Karpas-422 (cell line): Measurements from ENCODE around the gene ZNF814. TPM values are rescaled to one million over a fixed set of nuclear protein-coding genes. Genes with fewer than 3 reads are reported as not detected.
"Not testable (repeated sequence)": the region's sequence is repeated elsewhere in the genome, so short reads cannot be mapped to it uniquely, and the experiment has no call there.

Experiments used
- DNase-seq: peaks from one replicate; pipeline ENCODE4 v3.0.0-alpha.2; 2015
- H2AFZ ChIP-seq: fragments of 200-600 bp; sonication (generic); 2 replicates; pipeline ENCODE4 v1.6.1; 2014; ENCODE audit warnings: antibody characterized with exemption, low read length, mixed read lengths
- H3K27ac ChIP-seq: fragments of 200-600 bp; sonication (generic); 2 replicates; pipeline ENCODE4 v1.5.1; 2014; ENCODE audit warnings: mild to moderate bottlenecking, low read length, moderate library complexity
- H3K27me3 ChIP-seq: fragments of 200-600 bp; sonication (generic); 2 replicates; pipeline ENCODE4 v1.6.1; 2014; ENCODE audit warnings: low read length, mixed read lengths
- H3K36me3 ChIP-seq: fragments of 200-600 bp; sonication (generic); 2 replicates; pipeline ENCODE4 v1.6.1; 2014; ENCODE audit warnings: low read length, mixed read lengths; ENCODE audit not compliant: insufficient read depth
- H3K4me1 ChIP-seq: fragments of 200-600 bp; sonication (generic); 2 replicates; pipeline ENCODE4 v1.6.1; 2014; ENCODE audit warnings: mild to moderate bottlenecking, low read length, mixed read lengths
- H3K4me2 ChIP-seq: fragments of 200-600 bp; sonication (generic); 2 replicates; pipeline ENCODE4 v1.6.1; 2014; ENCODE audit warnings: low read length, low read depth, mild to moderate bottlenecking; ENCODE audit not compliant: poor library complexity, severe bottlenecking
- H3K4me3 ChIP-seq: fragments of 200-600 bp; sonication (generic); 2 replicates; pipeline ENCODE4 v1.5.1; 2014; ENCODE audit warnings: mild to moderate bottlenecking, antibody characterized with exemption, low read length, mixed read lengths
- H3K79me2 ChIP-seq: fragments of 200-600 bp; sonication (generic); 2 replicates; pipeline ENCODE4 v1.6.1; 2014; ENCODE audit warnings: mild to moderate bottlenecking, low read length, mixed read lengths
- H3K9ac ChIP-seq: fragments of 200-600 bp; sonication (generic); 2 replicates; pipeline ENCODE4 v1.6.0; 2014; ENCODE audit warnings: low read length
- H3K9me2 ChIP-seq: fragments of 200-600 bp; sonication (generic), shearing (Covaris generic); replicated peaks from 2 replicates; pipeline ENCODE4 v1.6.0; 2014; ENCODE audit warnings: mild to moderate bottlenecking, low read length, moderate library complexity; ENCODE audit not compliant: insufficient read depth
- H3K9me3 ChIP-seq: fragments of 300-700, 200-600 bp; sonication (generic); 2 replicates; pipeline ENCODE4 v1.6.1; 2014; ENCODE audit warnings: low read length, mixed read lengths
- H4K20me1 ChIP-seq: fragments of 200-600 bp; sonication (generic); 2 replicates; pipeline ENCODE4 v1.6.1; 2014; ENCODE audit warnings: mild to moderate bottlenecking, antibody characterized with exemption, low read length, low read depth; ENCODE audit not compliant: insufficient read depth
- total RNA-seq: library from RNA; depleted of rRNA; stranded (reverse); fragments of >200 nt; shearing (Covaris generic); gene quantifications from 2 replicates; pipeline ENCODE4 v1.2.3, GENCODE V29; 2014; ENCODE audit warnings: low replicate concordance

ZNF814 gene
- total RNA-seq, 1 experiment from 2014 or later, result 24.2 TPM

GRCh38 chr19:57817976-57818375, 70.9 kb downstream of the ZNF814 start:
- peak overlapping the region; percentile 70 for H3K4me2 ChIP-seq
- peaks cover 43% of the 10 kb centered on the region for H3K4me1 ChIP-seq
- H3K4me3 ChIP-seq, result no peak overlapping the region
- no peaks in the 10 kb centered on the region for H3K9me3 ChIP-seq
- no peaks in the 10 kb centered on the region for H3K9me2 ChIP-seq
- peaks cover 66% of the 10 kb centered on the region for H3K79me2 ChIP-seq
- H3K9ac ChIP-seq, result no peak overlapping the region
- H3K27me3 ChIP-seq, result no peaks in the 10 kb centered on the region
- H2AFZ ChIP-seq, result no peak overlapping the region
- H3K36me3 ChIP-seq, result peaks cover 23% of the 10 kb centered on the region
- DNase-seq, result no peak
- no peak overlapping the region for H3K27ac ChIP-seq
- no peaks in the 10 kb centered on the region for H4K20me1 ChIP-seq

DNA sequence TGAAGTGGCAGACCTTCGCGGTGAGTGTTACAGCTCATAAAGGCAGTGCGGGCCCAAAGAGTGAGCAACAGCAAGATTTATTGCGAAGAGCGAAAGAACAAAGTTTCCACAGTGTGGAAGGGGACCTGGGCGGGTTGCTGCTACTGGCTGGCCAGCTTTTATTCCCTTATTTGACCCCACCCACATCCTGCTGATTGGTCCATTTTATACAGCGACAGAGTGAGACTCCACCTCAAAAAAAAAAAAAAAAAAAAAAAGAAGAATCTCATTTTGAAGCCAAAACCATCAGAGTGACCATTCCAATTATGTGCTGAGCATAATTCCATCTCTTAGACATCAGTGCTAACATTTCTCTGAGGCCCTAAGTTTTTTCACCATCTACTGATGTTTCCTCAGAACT, 72.2 kb downstream of the ZNF814 start:
- Histone ChIP-seq H2AFZ (no peak overlapping the region), H3K9me3 (no peaks in the 10 kb centered on the region), H3K79me2 (peaks cover 65% of the 10 kb centered on the region), H3K27ac (no peak overlapping the region), H3K4me2 (no peak overlapping the region), H3K9me2 (no peaks in the 10 kb centered on the region), H3K36me3 (peaks cover 13% of the 10 kb centered on the region), H3K9ac (no peak overlapping the region), H4K20me1 (no peaks in the 10 kb centered on the region), H3K4me3 (no peak overlapping the region), H3K27me3 (no peaks in the 10 kb centered on the region), H3K4me1 (peaks cover 46% of the 10 kb centered on the region)
- DNase-seq, result no peak

DNA sequence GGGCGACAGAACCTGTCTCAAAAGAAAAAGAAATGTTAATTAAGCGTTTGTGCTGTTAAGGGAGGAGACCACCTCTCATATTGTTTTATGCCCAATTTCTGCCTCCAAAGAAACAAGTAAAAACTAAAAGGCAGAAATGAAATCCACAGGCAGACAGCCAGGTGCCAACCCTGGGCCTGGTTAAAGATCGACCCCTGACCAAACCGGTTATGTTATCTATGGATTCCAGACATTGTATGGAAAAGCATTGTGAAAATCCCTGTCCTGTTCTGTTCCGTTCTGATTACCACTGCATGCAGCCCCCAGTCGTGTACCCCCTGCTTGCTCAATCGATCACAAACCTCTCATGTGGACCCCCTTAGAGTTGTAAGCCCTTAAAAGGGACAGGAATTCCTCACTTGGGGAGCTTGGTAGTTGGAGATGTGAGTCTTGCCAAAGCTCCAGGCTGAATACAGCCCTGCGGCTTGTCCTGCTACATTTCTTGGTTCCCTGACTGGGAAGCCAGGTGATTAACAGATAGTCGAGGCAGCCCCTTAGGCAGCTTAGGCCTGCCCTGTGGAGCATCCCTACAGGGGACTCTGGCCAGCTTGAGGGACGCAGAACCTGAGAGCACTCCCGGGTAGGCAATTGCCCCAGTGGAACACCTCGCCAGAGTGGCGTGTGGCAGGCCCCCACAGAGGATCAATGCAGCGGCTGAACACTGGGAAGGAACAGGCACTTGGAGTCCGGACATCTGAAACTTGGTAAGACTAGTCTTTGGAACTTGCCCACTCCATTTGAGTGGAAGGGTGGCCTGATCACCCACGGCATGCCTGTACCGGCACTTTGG, 73.4 kb downstream of the ZNF814 start:
- H3K27me3 ChIP-seq, result no peaks in the 10 kb centered on the region
- H3K4me1 ChIP-seq, result peaks cover 37% of the 10 kb centered on the region
- peaks cover 56% of the 10 kb centered on the region for H3K79me2 ChIP-seq
- peak overlapping the region; percentile 95 for H3K9ac ChIP-seq
- H3K4me3 ChIP-seq, result peak overlapping the region; percentile 94
- H3K4me2 ChIP-seq, result peak overlapping the region; percentile 93
- no peak overlapping the region for H3K27ac ChIP-seq
- no peaks in the 10 kb centered on the region for H4K20me1 ChIP-seq
- no peak for DNase-seq
- H2AFZ ChIP-seq, result no peak overlapping the region
- H3K9me3 ChIP-seq, result no peaks in the 10 kb centered on the region
- H3K9me2 ChIP-seq, result no peaks in the 10 kb centered on the region
- H3K36me3 ChIP-seq, result peaks cover 9% of the 10 kb centered on the region

GRCh38 chr19:57814505-57815246, 74.2 kb downstream of the ZNF814 start, which contains the start of gene ZNF552:
ZNF552 (minus strand) TSS chr19:57814913; CDS start chr19:57814743, 170 bp downstream.
- Histone ChIP-seq H3K27me3 (no peaks in the 10 kb centered on the region), H3K9me2 (no peaks in the 10 kb centered on the region), H3K4me3 (peak within 1 kb of the TSS; percentile 94), H3K4me2 (peak within 1 kb of the TSS; percentile 93), H3K9ac (peak within 1 kb of the TSS; percentile 95), H3K4me1 (peaks cover 35% of the 10 kb centered on the region), H3K36me3 (peaks cover 15% of the 10 kb centered on the region), H4K20me1 (no peaks in the 10 kb centered on the region), H3K9me3 (no peaks in the 10 kb centered on the region), H3K27ac (peak within 1 kb of the TSS; percentile 19; the same call in 1 of the 2 replicates), H2AFZ (peak within 1 kb of the TSS; percentile 82), H3K79me2 (peaks cover 54% of the 10 kb centered on the region)
- DNase-seq, result peak; percentile 96

GRCh38 chr19:57813919-57814504, 74.8 kb downstream of the ZNF814 start:
- H3K4me1 ChIP-seq, result peaks cover 35% of the 10 kb centered on the region
- no peaks in the 10 kb centered on the region for H3K9me2 ChIP-seq
- no peak for DNase-seq
- no peaks in the 10 kb centered on the region for H4K20me1 ChIP-seq
- no peaks in the 10 kb centered on the region for H3K9me3 ChIP-seq
- H3K36me3 ChIP-seq, result peaks cover 22% of the 10 kb centered on the region
- no peaks in the 10 kb centered on the region for H3K27me3 ChIP-seq
- H3K4me3 ChIP-seq, result peak overlapping the region; percentile 94
- H3K79me2 ChIP-seq, result peaks cover 55% of the 10 kb centered on the region
- H2AFZ ChIP-seq, result peak overlapping the region; percentile 82; the same call in 1 of the 2 replicates
- H3K27ac ChIP-seq, result peak overlapping the region; percentile 19; the same call in 1 of the 2 replicates
- peak overlapping the region; percentile 93 for H3K4me2 ChIP-seq
- H3K9ac ChIP-seq, result peak overlapping the region; percentile 95

DNA sequence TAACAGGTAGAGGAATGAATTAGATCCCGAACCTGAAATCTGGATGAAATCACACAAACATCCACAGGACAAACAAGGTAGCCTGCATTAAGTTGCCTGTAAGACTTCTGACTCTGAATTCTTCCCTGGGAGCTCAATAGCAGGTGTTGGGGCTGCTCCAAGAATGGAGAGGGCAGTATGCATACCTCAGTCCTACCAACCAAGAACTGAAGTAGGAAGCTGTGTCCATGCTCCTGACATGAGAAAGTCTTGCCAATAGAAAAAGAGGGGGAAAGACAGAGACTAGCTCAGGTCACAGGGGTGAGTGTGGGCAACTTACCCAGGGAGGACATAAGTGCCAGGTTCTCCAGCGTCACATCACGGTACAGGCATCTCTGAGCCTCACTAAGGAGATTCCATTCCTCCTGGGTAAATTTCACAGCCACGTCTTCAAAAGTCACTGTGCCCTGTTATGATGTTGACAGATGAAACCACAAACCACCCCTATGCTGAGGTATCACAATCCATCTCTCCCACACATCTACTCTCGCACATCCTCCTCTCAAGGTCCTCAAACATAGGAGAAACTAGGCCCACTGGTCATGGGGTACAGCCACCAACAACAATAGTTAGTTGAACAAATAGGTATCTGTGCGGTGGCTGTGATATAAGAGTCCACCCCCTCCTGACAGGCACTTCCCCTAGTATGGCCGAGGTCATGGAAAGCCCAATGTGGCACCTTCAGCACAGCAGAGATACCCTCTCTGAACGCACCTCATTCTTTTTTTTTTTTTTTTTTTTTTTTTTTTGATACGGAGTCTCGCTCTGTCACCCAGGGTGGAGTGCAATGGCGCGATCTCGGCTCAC, 75.6 kb downstream of the ZNF814 start:
- Histone ChIP-seq H3K36me3 (peaks cover 28% of the 10 kb centered on the region), H3K79me2 (peaks cover 51% of the 10 kb centered on the region), H3K4me1 (peaks cover 27% of the 10 kb centered on the region), H3K4me3 (peak overlapping the region; percentile 94), H3K27ac (peak overlapping the region; percentile 61), H3K9ac (peak overlapping the region; percentile 95; the same call in 1 of the 2 replicates), H3K4me2 (peak overlapping the region; percentile 93)
- H3K27me3 ChIP-seq, H2AFZ ChIP-seq, H4K20me1 ChIP-seq, H3K9me2 ChIP-seq, H3K9me3 ChIP-seq, DNase-seq: not testable (repeated sequence)

DNA sequence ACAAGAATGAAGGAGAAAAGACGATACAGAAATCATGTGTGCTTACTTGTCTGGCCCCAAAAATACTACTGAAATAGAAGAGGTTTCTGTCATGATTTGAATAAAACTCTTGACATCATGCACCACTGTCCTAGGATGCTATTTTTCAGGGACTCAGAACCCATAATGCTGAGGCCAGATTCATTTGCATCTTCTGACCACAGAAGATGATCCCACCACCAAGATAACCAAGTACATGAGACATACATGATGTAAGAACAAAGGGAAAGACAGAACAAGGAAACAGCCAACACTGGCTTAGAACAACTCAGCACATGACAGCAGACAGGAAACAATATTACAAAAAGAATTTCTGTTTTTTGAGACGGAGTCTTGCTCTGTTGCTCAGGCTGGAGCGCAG, 76.6 kb downstream of the ZNF814 start:
- Histone ChIP-seq H3K79me2 (peaks cover 58% of the 10 kb centered on the region), H3K27me3 (no peaks in the 10 kb centered on the region), H3K4me1 (peaks cover 26% of the 10 kb centered on the region), H3K27ac (peak overlapping the region; percentile 61), H3K9me2 (no peaks in the 10 kb centered on the region), H3K36me3 (peaks cover 37% of the 10 kb centered on the region), H3K4me2 (peak overlapping the region; percentile 93), H2AFZ (no peak overlapping the region), H3K9me3 (no peaks in the 10 kb centered on the region), H3K9ac (peak overlapping the region; percentile 1; the same call in 1 of the 2 replicates), H3K4me3 (peak overlapping the region; percentile 25; the same call in 1 of the 2 replicates), H4K20me1 (no peaks in the 10 kb centered on the region)
- DNase-seq, result peak; percentile 73
